Lower leg skin (tissue), 3 donors: ENCODE data around the gene DRGX.

Source experiments
- CTCF ChIP-seq, 3 donors: fragments of 450-650 bp; IDR thresholded peaks; one replicate each; pipeline ENCODE4 v1.5.1; 2016; ENCODE audit warnings: antibody characterized with exemption in 3 of 3, mild to moderate bottlenecking in 3 of 3, moderate library complexity in 2 of 3
- POLR2A ChIP-seq, 2 donors: fragments of 450-650 bp; IDR thresholded peaks; one replicate each; pipeline ENCODE4 v1.6.1; 2016 to 2017; ENCODE audit warnings: antibody characterized with exemption in 2 of 2, mild to moderate bottlenecking in 1 of 2, moderate library complexity in 1 of 2

- TF ChIP-seq CTCF (IDR thresholded peaks at IDR 0.05) (no peak), POLR2A (IDR thresholded peaks at IDR 0.05) (no peak)
Measured at GRCh38 chr10:49322371-49323170, 73.3 kb downstream of the DRGX start.
